ENCODE data around the gene KCNK3.
"Not testable (repeated sequence)": the region's sequence is repeated elsewhere in the genome, so short reads cannot be mapped to it uniquely, and the experiment has no call there.

The KCNK3 gene

GRCh38 chr2:26754972-26755670, 62.6 kb downstream of the KCNK3 start:
- no peak for DNase-seq (ENCODE audit: low read depth in 1 of 2, low spot score in 1 of 2)

GRCh38 chr2:26756337-26756736, 63.8 kb downstream of the KCNK3 start:
- DNase-seq (ENCODE audit: low read depth in 1 of 2, low spot score in 1 of 2), result no peak

GRCh38 chr2:26757873-26758789, 65.6 kb downstream of the KCNK3 start:
- DNase-seq (ENCODE audit: low read depth in 1 of 2, low spot score in 1 of 2), result no peak

- DNase-seq (ENCODE audit: low read depth in 1 of 2, low spot score in 1 of 2), result no peak
These were observed 66.3 kb downstream of the KCNK3 start for GRCh38 chr2:26758790-26759321.

- no peak for DNase-seq (ENCODE audit: low read depth in 1 of 2, low spot score in 1 of 2)
These were observed 67.3 kb downstream of the KCNK3 start for GRCh38 chr2:26759845-26760244.

GRCh38 chr2:26760991-26761390, 68.5 kb downstream of the KCNK3 start:
- not testable (repeated sequence) for DNase-seq (ENCODE audit: low read depth in 1 of 2, low spot score in 1 of 2)

GRCh38 chr2:26763019-26763418, 70.5 kb downstream of the KCNK3 start:
- no peak for DNase-seq (ENCODE audit: low read depth in 1 of 2, low spot score in 1 of 2)

GRCh38 chr2:26764078-26764887, 71.8 kb downstream of the KCNK3 start, which contains the start of gene SLC35F6:
Gene SLC35F6 (plus strand): TSS chr2:26764284. CDS start chr2:26764350, 66 bp downstream.
- peak; percentile 68 to 70 for DNase-seq (ENCODE audit: low read depth in 1 of 2, low spot score in 1 of 2)

- DNase-seq (ENCODE audit: low read depth in 1 of 2, low spot score in 1 of 2), result no peak
These were observed 72.4 kb downstream of the KCNK3 start for GRCh38 chr2:26764906-26765305.

- no peak for DNase-seq (ENCODE audit: low read depth in 1 of 2, low spot score in 1 of 2)
These were observed 73.1 kb downstream of the KCNK3 start for GRCh38 chr2:26765475-26766200.

- no peak for DNase-seq (ENCODE audit: low read depth in 1 of 2, low spot score in 1 of 2)
These were observed 74.6 kb downstream of the KCNK3 start for GRCh38 chr2:26767129-26767528.

- no peak for DNase-seq (ENCODE audit: low read depth in 1 of 2, low spot score in 1 of 2)
These were observed 75.5 kb downstream of the KCNK3 start for GRCh38 chr2:26767894-26768487.

- DNase-seq (ENCODE audit: low read depth in 1 of 2, low spot score in 1 of 2), result no peak
These were observed 76.2 kb downstream of the KCNK3 start for GRCh38 chr2:26768759-26769088.

GRCh38 chr2:26769089-26769761, 76.7 kb downstream of the KCNK3 start:
- no peak for DNase-seq (ENCODE audit: low read depth in 1 of 2, low spot score in 1 of 2)

GRCh38 chr2:26770986-26771586, 78.6 kb downstream of the KCNK3 start:
- no peak for DNase-seq (ENCODE audit: low read depth in 1 of 2, low spot score in 1 of 2)

- no peak for DNase-seq (ENCODE audit: low read depth in 1 of 2, low spot score in 1 of 2)
These were observed 79.8 kb downstream of the KCNK3 start for GRCh38 chr2:26772064-26773001.

GRCh38 chr2:26776195-26776800, 83.8 kb downstream of the KCNK3 start:
- DNase-seq (ENCODE audit: low read depth in 1 of 2, low spot score in 1 of 2), result no peak

- no peak for DNase-seq (ENCODE audit: low read depth in 1 of 2, low spot score in 1 of 2)
These were observed 85.6 kb downstream of the KCNK3 start for GRCh38 chr2:26778098-26778497.
